Measurements from ENCODE around the gene PTPRN2. TPM values are rescaled to one million over a fixed set of nuclear protein-coding genes. Genes with fewer than 3 reads are reported as not detected.
"Not testable (repeated sequence)": the region's sequence is repeated elsewhere in the genome, so short reads cannot be mapped to it uniquely, and the experiment has no call there.

The PTPRN2 gene
- polyA plus RNA-seq (2013, experiment 1 of 2; ENCODE audit: insufficient read length) = 0.27 TPM
- 0.29 TPM for polyA plus RNA-seq (2013, experiment 2 of 2; ENCODE audit: insufficient read length)

DNA sequence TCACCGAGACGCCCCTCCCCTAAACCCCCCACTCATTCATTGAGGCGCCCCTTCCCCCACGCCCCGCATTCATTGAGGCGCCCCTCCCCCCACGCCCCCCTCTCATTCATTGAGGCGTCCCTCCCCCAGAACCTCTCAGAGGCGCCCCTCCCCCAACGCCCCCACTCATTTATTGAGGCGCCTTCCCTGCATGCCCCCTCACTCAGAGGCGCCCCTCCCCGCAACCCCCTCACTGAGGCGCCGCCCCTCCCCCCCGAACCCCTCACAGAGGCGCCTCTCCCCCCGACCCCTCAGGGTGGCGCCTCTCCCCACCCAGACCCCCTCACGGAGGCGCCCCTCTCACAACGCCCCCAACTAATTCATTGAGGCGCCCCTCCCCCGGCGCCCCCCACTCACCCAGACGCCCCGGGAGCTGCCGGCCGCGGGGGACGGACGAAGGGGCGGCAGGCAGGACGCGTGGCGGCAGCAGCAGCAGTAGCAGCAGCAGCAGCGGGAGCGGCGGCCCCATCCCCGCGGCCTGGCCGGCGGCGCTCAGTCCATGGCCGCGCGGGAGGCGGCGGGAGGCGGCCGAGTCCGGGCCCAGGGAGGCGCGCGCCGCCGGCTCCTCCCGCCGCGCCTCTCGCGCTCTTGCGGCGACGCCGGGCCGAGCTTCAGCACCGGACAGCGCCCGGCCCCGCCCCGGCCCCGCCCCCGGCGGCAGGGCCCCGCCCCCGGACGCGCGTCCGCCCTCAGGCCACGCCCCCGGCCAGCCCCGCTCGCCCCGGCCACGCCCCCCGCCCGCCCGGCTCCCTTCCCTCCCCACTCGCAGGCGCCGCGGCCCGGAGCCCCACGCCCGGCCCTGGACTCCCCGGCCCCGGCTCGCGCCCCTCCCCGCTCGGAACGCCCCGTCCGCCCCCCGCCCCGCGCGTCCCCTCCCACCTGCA, at the start of gene PTPRN2:
TSS of gene PTPRN2 (minus strand) at position 662 of the 923 bp plus-strand sequence.
- peak; percentile 60 for DNase-seq

DNA sequence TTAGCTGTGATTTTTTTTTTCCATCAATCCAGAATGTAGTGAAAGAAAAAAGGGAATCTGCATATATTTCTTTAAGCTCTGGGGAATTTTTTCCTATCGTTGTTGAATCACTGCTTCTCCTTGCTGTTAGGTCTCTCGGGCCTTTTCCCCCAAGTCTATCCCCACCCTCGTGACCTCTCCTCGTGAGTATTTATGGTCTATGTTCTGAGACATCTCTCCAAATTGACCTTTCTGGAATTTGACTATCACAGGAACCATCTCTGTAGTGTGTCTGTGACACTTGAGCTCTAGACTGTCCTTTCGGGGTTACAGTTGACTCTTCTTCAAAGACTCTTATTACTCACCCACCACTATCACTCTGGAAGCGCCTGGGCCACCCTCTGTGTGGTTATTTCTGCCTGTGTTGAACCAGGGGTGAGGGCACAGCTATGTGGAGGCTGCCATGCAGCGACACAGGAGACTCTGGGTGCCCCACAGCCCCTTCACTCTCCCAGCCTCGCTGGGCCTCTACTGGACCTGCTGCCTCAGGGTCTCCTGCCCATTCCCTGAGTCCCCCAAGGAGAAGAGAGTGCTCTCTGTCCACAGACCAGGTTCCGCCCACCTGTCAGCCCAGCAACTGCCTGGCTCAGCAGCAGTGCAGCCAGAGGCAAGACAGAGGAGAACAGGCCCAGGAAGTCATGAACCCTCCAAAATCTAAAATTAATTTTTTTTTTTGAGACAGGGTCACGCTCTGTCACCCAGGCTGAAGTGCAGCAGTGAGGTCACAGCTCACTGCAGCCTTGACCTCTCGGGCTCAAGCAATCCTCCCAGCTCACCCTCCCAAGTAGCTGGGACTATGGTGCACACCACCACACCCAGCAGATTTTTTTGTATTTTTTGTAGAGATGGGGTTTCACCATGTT, 45.7 kb upstream of the PTPRN2 start:
- no peak for DNase-seq

DNA sequence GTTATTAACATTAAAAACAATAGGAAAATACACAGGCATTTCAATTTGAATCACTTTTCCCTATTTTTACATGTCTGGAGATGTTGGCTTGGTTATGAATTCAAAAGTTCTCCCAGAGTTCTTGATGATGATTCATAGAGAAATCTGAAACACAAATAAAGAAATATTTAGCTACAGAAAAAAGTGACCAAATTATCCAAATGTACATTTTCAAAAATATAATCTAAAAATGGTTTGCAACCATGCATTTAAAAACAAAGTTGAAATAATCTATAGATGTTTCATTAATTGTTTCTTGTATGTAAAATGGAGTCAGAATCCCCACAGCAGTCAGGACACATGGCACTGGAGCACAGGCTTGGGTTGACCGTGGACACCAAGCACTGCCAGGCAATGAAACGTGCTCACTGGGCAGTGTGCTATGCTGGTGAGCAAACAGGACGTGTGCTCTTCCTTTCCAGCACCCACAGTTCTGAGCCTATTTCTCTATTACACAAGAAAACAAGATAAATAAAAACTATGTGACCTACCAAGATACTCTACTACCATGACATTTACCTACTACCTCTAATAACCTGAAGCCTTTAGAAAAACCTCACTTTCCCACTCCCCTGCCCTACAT, 44.1 kb upstream of the PTPRN2 start:
- DNase-seq = no peak

DNA sequence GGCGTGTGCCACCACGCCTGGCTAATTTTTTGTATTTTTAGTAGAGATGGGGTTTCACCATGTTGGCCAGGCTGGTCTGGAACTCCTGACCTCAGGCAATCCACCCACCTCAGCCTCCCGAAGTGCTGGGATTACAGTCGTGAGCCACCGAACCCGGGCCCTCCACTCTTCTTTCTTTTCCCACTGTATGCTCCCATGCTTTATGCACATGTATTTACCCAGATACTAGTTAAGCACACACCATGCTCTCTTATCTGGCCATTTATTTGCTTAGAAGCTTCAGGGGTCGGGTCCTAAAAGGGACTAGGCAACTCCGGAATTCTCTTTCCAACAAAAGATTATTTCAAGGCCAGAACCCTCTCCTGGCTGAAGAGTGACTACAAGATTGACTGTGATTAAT, 38.7 kb upstream of the PTPRN2 start:
- not testable (repeated sequence) for DNase-seq

GRCh38 chr7:158623241-158623640, 35.6 kb upstream of the PTPRN2 start:
- DNase-seq = no peak

- DNase-seq = no peak
These were observed 33.3 kb upstream of the PTPRN2 start for GRCh38 chr7:158620839-158621441.

- no peak for DNase-seq
These were observed 32.8 kb upstream of the PTPRN2 start for GRCh38 chr7:158620418-158620817.

DNA sequence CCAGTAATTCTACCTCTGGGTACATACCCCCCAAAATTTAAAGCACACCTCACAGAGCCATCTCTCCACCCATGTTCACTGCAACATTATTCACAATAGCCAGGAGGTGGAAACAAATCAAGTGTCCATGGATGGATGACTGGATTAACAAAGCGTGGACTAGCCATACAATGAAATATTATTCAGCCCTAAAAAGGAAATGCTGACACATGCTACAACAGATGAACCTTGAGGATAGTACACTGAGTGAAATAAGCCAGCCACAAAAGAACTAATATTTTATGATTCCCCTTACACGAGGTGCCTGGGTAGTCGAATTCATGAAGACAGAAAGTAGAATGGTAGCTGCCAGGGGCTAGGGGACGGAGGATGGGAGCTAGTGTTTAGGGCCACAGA, 31.1 kb upstream of the PTPRN2 start:
- DNase-seq = no peak

DNA sequence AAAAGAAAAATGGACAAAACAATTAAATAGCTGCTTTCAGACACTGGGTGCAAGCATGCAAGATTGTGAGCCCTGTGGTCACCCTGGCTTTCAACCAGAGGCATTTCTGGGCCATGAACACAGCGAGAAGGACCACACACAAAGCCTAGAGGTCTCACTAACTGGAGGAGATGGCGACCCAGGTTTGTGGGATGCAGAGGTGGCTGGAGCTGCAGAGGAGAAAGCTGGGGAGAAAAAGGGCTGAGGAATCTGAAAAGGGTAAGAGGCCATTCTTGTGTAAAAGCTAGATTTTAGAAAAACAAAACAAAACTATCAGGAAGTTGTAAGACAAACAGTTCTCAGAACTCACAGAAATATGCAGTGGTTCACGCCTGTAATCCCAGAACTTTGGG, 30.1 kb upstream of the PTPRN2 start:
- DNase-seq = peak; percentile 58

- no peak for DNase-seq
These were observed 28.4 kb upstream of the PTPRN2 start for GRCh38 chr7:158616050-158616449.

DNA sequence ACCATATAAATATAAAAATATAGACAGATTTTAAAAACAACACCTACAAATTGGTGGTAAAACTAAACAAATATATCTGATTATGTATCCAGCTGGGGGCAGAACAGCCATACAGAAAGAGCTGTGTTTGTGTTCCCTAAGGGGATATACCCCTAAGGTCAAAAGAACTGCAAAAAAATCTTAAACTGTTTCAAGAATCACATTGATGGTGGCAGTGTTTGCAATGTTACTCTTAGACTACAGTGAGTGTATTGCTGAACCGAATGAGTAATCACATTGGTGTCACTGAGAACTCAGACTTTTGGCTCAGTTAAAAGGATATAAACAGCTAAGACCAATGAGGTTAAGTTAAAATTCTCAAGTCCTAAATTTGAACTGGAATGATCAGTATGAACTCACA, 27.1 kb upstream of the PTPRN2 start:
- peak; percentile 45 for DNase-seq

DNA sequence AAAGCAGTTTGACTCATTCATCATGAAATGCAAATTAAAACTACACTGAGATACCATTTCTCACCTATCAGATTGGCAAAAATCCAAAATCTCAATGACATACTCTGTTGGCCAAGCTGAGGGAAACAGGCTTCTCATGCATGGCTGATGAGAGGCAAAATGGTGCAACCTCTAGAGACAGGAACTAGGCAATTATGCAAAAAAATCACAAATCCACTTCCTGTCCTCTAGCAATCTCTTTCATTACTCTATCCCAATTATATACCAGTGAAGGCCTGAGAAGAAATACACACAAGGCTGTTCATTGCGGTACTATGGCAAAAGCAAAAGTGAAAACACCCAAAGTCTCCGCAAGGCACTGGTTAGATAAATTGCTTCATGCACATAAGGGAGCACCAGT, 25.9 kb upstream of the PTPRN2 start:
- DNase-seq = no peak

GRCh38 chr7:158612546-158612945, 24.9 kb upstream of the PTPRN2 start:
- no peak for DNase-seq

GRCh38 chr7:158611541-158611940, 23.9 kb upstream of the PTPRN2 start:
- no peak for DNase-seq

DNA sequence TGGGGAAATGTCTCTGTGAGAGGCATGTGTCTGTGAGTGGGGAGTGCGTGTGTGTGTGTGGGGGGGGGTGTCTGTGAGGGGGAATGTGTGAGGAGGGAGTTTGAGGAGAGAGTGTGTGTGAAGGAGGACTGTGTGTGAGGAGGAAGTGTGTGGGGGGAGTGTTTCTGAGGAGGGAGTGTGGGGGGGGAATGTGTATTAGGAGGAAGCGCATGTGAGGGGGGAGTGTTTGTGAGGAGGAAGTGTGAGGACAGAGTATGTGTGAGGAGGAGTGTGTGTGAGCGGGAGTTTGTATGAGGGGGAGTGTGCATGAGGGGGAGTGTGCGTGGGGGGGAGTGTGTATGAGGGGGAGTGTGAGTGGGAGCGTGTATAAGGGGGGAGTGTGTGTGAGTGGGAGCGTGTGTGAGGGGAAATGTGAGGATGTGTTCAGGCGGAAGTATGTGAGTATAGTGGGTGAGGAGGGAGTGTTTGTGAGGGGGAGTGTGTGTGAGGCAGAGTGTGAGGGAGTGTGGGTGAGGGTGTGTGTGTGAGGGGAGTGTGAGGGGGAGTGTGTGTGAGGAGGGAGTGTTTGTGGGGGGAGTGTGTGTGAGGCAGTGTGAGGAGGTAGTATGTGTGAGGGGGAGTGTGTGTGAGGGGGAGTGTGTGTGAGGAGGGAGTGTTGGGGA, 21.8 kb upstream of the PTPRN2 start:
- no peak for DNase-seq

DNA sequence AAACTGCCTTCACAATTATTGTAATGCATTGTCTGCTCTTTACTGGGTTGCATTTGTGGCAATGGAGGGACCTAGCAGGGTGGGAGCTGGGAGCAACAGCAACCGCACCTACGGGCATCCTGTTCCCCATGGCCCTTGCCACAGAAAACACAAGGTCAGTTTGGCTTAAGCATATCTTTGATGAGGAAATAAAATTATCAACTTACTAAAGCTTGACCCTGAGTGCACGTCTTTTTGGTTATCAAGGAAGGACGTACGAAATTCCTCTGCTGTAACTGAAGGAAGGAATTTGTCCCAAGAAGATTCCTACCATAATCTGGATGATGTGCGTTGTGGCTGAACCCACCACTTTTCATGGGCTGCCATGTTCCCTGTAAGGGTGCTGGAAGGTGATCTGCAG, 19.9 kb upstream of the PTPRN2 start:
- DNase-seq = no peak

GRCh38 chr7:158606671-158607424, 19.2 kb upstream of the PTPRN2 start:
- no peak for DNase-seq

DNA sequence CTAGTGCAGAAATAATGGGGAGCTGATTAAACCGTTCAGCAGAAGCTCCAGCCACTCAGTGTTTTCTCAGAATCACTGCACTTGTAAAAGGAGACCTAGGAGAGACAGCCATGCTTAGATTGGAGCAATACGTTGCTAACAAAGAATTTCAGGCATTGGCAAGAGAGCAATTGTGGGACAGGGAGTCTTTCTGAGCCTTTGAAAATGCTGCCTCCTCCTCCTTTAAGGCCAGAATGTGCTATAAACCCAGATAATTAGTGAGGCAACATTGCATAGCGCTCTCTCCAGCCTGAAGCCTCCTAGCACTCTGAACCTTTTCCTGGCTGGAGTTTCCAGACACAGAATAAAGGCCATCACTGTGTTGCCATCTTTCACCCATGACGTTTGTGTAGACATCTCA, 18.5 kb upstream of the PTPRN2 start:
- peak; percentile 7 for DNase-seq

DNA sequence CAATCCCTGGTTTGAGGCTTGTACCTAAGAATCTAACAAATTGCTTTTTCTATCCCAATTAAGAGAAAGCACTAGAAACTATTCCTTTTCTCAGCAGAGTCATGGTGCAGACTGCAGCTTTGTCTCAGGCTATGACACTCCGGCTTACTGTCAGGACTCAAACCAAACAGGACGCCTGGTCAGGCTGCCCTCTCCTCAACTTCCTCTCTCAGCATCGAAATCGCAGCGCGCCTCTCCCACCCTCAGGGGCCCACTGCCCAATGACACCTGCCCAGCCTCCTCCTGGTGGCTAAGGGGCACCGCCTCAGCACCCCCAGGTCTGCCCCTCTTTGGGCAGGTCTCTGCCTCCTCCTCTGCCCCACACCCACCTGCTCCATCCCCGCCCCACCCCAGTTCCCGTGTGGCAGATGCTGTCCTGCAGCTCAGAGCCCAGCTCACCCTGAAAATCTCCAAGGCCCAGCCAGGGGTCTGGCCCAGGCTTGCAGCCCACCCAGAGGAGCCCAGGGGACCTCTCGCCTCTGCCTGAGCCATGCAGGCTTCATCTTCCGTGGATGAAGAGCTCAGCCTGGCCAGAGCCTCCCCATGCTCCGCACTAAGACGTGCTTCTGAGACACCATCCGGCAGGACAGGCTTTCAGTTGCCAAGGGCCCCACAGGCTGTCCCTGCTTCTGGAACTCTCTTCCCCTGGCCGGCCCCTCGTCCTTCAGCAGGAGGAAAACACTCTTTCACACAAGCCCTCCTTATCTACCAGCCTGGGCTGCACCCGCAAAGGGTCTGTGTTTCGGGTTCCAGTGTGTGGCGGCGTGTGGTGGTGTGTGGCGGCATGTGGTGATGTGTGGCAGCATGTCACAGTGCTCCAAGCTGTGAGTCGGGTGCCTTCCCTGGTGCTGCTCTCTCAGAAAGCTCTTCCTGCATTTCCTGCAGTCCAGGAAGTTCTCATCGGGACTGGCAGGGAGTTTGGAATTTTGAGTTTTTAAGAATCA, 16.4 kb upstream of the PTPRN2 start:
- DNase-seq = no peak

Data from fibroblast of skin of abdomen (primary cell).